ENCODE data around the gene ALDOA. TPM values are rescaled to one million over a fixed set of nuclear protein-coding genes. Genes with fewer than 3 reads are reported as not detected.
"Not testable (repeated sequence)": the region's sequence is repeated elsewhere in the genome, so short reads cannot be mapped to it uniquely, and the experiment has no call there.

ALDOA gene
- total RNA-seq, 4 donors from 2014 or later: 836 to 988 (median 910) TPM

DNA sequence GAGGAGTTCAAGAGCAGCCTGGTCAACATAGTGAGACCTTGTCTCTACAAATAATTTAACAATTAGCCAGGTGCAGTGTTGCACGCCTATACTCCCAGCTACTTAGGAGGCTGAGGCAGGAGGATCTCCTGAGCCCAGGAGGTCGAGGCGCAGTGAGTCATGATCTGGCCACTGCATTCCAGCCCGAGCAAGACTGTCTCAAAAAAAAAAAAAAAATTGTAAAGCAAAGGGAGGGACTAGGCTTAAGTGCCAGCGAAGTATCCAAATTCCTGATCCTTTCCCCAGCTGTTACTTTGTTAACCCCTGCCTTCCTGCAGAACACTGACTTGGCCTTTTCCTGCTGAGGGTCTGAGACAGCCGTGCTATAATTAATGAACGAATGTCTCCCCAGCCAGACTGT is 45.1 kb downstream of the ALDOA start:
- H3K4me3 ChIP-seq (ENCODE audit: low read depth, poor library complexity, severe bottlenecking): no peak overlapping the region
- WGBS, 2 donors: 66 to 71% methylated on average over 7 of the region's 7 CpGs
- DNase-seq (ENCODE audit: low spot score in 2 of 2): no peak
- intact Hi-C loops (cut with DNase I; ENCODE audit: low total_unique reads): no loop called here
- TF ChIP-seq CTCF (IDR thresholded peaks at IDR 0.05) (no peak), POLR2A (IDR thresholded peaks at IDR 0.05) (no peak)

GRCh38 chr16:30112197-30113030 is 46.9 kb downstream of the ALDOA start:
- DNase-seq (ENCODE audit: low spot score in 2 of 2): peak in 1 of 2 donors; percentile 89
- H3K4me3 ChIP-seq (ENCODE audit: low read depth, poor library complexity, severe bottlenecking): no peak overlapping the region
- intact Hi-C loops (cut with DNase I; ENCODE audit: low total_unique reads): no loop called here
- TF ChIP-seq CTCF (IDR thresholded peaks at IDR 0.05) (peak in 1 of 3 donors; percentile 16), POLR2A (IDR thresholded peaks at IDR 0.05) (no peak)
- 88 to 89% methylated on average over 28 to 29 of the region's 29 CpGs for WGBS, 2 donors

GRCh38 chr16:30113031-30113710 is 47.6 kb downstream of the ALDOA start, which contains the start of gene GDPD3:
TSS of gene GDPD3 (minus strand) at chr16:30113537. CDS start at chr16:30113478, 59 bp downstream.
- DNase-seq (ENCODE audit: low spot score in 2 of 2): no peak
- H3K4me3 ChIP-seq (ENCODE audit: low read depth, poor library complexity, severe bottlenecking): no peak within 1 kb of the TSS
- intact Hi-C loops (cut with DNase I; ENCODE audit: low total_unique reads): no loop called here
- TF ChIP-seq CTCF (IDR thresholded peaks at IDR 0.05): no peak
- WGBS, 2 donors: 71 to 84% methylated on average over 12 to 17 of the region's 20 CpGs

DNA sequence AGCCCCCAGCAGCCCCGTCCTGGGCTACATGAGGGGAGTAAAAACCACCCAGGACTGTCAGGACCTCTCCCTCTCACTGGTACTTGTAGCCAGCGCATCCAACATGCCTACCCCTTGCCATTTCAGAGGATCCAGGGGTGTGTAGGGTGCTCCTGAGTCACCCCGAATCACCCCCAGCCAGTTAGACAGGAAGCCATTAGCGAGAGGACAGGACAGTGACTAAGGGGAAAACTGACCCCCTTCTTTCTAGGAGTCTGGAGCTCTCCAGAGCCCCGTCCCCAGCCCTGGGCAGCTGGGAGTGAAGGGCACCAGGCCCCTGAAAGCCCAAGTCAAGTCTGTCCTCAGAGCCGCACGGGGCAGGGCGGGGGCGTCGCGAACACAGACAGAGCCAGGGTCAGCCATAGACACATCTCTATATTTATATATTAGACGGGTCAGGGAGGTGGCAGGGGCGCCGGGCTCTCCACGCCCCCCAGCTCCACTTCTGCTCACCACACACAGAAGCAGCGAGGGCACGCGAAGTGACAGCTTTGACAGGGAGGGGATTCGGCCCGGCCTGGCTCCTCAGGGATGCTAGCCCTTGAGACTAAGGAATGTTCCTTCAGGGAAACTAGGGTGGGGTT is 48.3 kb downstream of the ALDOA start:
- no peak overlapping the region for H3K4me3 ChIP-seq (ENCODE audit: low read depth, poor library complexity, severe bottlenecking)

DNA sequence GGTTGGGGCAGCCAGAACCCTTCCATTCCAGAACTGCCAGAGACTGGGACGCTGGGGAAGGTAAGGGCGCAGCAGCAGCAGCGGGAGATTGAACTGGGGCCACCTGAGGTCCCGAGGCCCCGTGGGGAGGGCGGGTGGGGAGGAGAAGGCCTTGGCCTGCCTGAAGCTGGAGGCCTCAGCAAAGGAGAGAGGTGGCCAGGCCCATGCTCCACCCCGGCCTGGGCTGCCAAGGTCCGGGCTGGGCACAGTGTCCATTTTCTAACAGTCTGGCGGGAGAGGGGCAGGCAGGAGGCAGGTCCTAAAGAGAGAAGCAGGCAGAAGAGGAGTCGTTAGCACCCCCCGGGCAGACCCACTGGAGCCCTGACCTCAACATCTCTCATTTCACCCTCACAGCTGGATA is 48.9 kb downstream of the ALDOA start:
- H3K4me3 ChIP-seq (ENCODE audit: low read depth, poor library complexity, severe bottlenecking): no peak overlapping the region
- WGBS, 2 donors: 70 to 77% methylated on average over 11 of the region's 11 CpGs
- DNase-seq (ENCODE audit: low spot score in 2 of 2): no peak
- TF ChIP-seq CTCF (IDR thresholded peaks at IDR 0.05) (no peak), POLR2A (IDR thresholded peaks at IDR 0.05) (no peak)
- intact Hi-C loops (cut with DNase I; ENCODE audit: low total_unique reads): no loop called here

More for the DNA sequence above, 48.3 kb downstream of the ALDOA start:
- intact Hi-C loops (cut with DNase I; ENCODE audit: low total_unique reads): no loop called here
- WGBS, 2 donors: 88 to 93% methylated on average over 17 to 20 of the region's 20 CpGs
- no peak for DNase-seq (ENCODE audit: low spot score in 2 of 2)
- no peak for TF ChIP-seq CTCF (IDR thresholded peaks at IDR 0.05)
- TF ChIP-seq POLR2A (IDR thresholded peaks at IDR 0.05): no peak

DNA sequence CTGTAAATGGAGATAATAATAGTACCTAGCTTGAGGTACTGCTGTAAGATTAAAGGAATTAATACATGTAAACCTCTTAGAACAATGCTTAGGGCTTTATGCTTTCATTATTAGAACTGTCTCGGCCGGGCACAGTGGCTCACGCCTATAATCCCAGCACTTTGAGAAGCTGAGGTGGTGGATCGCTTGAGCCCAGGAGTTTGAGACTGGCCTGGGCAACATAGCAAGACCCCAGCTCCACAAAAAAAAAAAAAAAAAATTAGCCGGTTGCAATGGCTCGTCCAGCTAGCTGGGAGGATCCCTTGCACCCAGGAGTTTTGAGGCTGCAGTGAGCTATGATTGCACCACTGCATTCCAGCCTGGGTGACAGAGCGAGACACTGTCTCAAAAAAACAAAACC is 49.3 kb downstream of the ALDOA start:
- DNase-seq (ENCODE audit: low spot score in 2 of 2); intact Hi-C loops (cut with DNase I; ENCODE audit: low total_unique reads); H3K4me3 ChIP-seq (ENCODE audit: low read depth, poor library complexity, severe bottlenecking): not testable (repeated sequence)
- WGBS, 2 donors: 86 to 87% methylated on average over 7 of the region's 7 CpGs
